AG08396 (cell line): ENCODE data around the gene PSMD14.

ENCODE experiments used
- DNase-seq: peaks from one replicate; pipeline ENCODE4 v3.0.0; 2012; ENCODE audit warnings: low spot score, mixed read lengths

The PSMD14 gene

DNA sequence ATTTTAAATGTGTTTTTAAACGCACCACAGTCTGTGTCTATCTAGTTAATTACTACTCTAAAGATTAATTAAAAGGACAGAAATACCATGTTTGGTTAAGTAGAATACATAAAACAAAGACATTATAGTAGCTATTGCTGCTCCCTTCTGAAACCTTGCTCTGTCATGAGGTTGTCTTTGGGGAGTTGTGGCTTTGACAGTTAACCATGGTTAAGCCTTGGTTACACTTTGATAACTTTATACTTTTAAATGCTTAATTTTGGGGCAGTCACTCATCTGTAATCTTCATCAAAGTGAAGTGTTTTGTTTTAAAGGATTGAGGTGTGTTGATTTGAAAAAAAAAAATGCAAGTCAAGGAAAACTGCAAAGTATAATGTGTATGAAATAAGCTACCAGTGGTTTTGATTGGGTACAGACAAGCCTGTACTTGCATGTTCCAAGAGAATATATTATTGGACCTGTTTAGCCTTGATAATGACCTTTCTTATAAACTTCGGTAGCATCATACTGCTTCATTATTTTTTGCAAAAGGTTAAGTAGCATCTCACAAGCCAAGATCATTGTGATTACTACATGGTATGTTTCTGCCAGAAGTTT lies 78.1 kb downstream of the PSMD14 start:
- no peak for DNase-seq

DNA sequence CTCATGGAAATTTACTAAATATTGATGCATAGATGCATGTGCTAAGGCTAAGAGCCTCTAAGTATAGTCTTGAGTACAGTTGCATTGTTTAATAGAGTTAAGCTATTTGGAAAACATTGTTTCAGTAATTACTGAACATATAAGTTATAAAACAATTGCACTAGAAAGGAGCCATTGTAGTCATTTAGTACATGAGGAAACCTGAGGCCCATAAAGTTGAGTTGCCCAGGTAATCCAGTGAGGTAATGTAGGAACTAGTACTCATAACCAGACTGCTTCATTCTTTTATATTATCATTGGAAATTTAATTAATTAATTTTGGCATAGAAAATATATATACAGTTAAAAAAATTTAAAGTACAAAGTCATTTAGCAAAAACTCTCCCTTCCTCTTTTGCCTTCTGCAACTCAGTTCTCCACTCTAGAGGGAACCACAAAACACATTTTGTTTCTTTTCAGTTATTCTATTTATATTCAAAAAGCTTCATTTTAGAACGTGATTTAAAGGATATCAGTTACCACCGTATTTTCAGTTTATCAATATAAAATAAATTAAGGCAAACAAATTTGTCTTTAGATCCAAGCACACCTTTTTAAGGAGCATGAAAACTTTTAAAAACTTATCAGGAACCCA lies 80.0 kb downstream of the PSMD14 start:
- no peak for DNase-seq

- DNase-seq: no peak
Observed at GRCh38 chr2:161391737-161392506, 83.7 kb downstream of the PSMD14 start.

GRCh38 chr2:161400076-161400475 lies 91.9 kb downstream of the PSMD14 start:
- no peak for DNase-seq

DNA sequence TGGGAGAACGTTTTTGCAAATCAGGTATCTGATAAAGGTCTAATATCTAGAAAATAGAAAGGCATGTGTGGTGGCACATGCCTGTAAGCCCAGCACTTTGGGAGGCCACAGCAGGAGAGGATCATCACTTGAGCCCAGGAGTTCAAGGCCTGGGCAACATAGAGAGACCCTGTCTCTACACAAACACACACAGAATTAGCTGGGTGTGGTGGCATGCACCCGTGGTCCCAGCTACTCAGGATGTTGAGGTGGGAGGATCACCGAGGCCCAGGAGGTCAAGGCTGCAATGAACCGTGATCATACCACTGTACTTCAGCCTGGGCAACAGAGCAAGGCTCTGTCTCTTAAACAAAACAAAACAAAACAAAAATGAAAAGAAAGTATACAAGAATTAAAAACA lies 94.1 kb downstream of the PSMD14 start:
- DNase-seq: no peak

GRCh38 chr2:161406316-161406715 lies 98.1 kb downstream of the PSMD14 start:
- DNase-seq: no peak

DNA sequence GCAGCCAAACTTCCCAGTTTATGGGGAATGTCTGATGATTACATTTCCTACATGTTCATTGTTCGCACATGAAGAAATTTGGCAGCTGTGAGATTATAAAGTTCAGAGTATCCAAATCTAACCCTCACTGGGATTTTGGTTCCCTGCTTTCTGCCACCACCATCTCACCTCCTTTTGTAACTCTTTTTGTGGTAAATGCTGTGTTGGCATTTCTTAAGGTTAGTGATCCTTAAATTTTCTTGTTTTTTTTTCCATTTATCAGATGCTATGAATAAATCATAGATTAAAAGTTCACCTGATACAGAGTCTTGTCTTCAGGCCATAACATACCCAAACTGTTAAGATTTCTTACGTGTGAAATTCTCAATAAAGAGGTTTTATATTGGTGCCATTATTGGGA lies 99.4 kb downstream of the PSMD14 start:
- no peak for DNase-seq

GRCh38 chr2:161409308-161409907 lies 101.2 kb downstream of the PSMD14 start:
- no peak for DNase-seq

DNA sequence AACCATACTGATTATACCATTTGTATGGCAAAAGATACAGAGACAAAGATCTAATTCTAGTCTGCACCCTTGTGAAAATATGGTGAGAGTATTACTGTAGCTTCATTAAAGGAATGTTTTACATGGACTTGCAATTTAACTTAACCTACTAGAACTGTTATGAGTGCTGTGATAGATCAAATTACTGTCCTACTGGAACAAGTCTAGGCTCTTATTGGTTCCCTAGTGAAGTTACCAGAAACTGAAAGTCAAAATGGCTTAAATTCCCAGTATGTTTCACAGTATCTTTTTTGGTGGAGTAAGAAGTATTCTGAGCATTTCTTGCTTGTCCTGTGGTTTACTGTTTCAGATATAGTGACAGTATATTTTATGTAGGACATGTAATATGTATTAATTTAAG lies 104.1 kb downstream of the PSMD14 start:
- no peak for DNase-seq

DNA sequence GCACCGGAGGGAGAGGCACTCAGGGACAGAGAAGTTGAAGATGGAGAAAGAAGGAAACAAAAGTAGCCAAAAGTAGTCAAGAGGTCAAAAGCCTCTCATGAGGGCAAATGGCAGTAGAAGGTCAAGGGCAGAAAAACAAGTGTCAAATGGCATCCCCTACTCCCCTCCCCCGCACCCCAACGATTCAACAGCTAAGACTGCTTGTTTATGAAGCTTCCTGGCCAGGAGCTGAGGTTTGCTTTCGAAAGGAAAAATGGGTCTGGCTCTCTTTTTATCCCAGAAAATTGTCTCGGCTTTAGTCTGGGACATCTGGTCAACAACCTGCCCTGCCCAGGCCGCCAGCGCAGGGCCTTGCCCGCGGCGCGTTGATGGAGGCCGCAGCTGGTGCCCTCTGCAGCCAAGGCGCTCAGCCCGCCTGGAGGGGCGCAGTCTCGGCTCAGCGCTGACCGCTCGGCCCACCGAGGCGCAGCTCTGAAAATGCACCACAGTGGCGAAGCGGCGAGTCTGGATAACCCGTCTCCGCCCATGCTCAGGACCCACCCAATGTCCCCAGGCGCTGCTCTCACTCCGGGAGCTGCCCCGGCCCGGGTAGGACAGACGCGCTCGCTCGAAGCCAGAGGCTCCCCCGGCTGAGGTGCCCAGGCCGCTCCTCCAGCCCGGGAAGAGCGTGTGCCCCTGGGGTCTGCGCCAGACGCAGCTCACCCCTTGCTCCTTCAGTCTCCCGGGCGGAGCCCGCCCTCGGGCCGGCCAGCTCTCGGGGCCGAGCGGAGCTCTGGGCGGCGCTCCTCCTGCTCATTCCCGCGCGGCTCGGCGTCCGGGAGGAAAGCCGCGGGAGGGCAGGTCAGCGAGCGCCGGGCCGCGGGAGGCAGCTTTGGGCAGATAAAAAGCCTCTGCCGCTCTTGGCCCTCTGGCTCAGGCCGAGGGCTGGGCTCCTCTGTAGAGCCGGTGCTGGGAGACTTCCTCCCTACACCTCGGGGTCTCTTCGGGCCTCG lies 106.1 kb downstream of the PSMD14 start:
- DNase-seq: peak; percentile 77

- DNase-seq: no peak
Observed at GRCh38 chr2:161415034-161415986, 107.1 kb downstream of the PSMD14 start.

GRCh38 chr2:161415987-161416707 lies 107.9 kb downstream of the PSMD14 start, which contains the start of gene TBR1:
TSS of gene TBR1 (plus strand) at chr2:161416297. CDS start at chr2:161416411, 114 bp downstream.
- DNase-seq: no peak

- DNase-seq: no peak
Observed at GRCh38 chr2:161416708-161417437, 108.6 kb downstream of the PSMD14 start.

DNA sequence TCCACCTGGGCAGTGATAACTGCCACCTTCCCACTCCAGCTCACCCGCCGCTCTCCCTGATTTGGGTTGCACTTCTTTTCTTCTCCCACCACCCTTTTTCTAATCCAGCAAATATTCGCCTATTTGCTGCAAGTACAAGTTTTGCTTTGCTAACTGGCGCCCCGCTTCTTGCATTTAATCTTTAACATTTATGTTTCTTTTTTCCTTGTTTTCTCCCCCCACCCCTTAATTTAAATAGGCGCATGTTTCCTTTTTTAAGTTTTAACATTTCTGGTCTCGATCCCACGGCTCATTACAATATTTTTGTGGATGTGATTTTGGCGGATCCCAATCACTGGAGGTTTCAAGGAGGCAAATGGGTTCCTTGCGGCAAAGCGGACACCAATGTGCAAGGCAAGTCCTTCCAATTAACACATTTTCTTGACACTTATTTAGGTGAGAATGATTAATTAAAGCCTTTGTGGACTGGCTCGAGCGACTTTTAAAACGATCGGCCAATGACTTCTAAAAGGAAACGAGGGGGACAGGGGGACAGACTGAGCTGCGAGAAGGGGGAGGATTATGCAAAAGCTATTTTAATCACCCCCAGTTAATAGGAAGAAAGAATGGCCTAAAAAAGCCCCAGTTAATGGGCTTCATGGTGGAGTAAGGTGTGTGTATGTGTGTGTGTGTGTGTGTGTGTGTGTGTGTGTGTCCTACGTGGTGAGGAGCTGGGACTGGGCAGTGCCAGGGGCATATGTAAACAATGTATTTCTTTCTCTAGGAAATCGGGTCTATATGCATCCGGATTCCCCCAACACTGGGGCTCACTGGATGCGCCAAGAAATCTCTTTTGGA lies 109.4 kb downstream of the PSMD14 start:
- no peak for DNase-seq

- DNase-seq: no peak
Observed at GRCh38 chr2:161418275-161418714, 110.1 kb downstream of the PSMD14 start.

- DNase-seq: no peak
Observed at GRCh38 chr2:161418715-161419637, 110.8 kb downstream of the PSMD14 start.

DNA sequence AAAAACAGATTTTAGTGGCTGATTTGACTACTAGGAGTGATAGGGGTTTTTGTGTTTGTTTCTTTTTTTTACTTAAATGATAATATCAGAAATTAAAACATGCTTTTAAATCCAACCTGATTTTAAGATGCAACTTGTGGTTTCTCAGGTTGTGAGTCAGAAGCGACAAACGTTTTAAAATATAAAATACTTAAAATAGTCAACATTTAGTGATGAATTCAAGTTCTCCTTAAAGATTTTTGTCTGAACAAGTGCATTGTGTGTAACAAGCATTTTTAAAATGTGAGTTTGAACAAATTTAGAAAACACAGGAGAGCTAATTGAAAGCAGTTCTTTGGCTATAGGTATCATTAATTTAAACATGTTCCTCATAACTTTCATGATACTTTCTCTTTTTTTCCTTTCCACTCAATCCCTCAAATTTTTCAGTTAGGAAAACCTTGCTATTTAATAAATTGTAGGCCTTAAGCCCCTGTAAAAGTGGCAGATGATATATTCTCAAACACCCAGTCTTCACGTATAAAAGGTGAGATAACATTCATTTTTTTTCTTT lies 111.5 kb downstream of the PSMD14 start:
- DNase-seq: no peak
